Activated CD8-positive, alpha-beta memory T cell treated with anti-CD3 and anti-CD28 coated beads for 4 hours (primary cell): Measurements from ENCODE around the gene IMMP2L.
"Not testable (repeated sequence)": the region's sequence is repeated elsewhere in the genome, so short reads cannot be mapped to it uniquely, and the experiment has no call there.

ENCODE experiments used
- DNase-seq, 2 donors: peaks; one replicate each; pipeline ENCODE4 v3.0.0-alpha.2; 2020; ENCODE audit warnings: low read depth in 2 of 2

The IMMP2L gene

GRCh38 chr7:110938165-110938564 is 624.1 kb downstream of the IMMP2L start:
- no peak for DNase-seq

- DNase-seq: not testable (repeated sequence)
These were observed 625.6 kb downstream of the IMMP2L start for GRCh38 chr7:110936665-110937064.

GRCh38 chr7:110929480-110930249 is 632.6 kb downstream of the IMMP2L start:
- DNase-seq: no peak

GRCh38 chr7:110922906-110923305 is 639.4 kb downstream of the IMMP2L start:
- DNase-seq: no peak

- no peak for DNase-seq
These were observed 640.6 kb downstream of the IMMP2L start for GRCh38 chr7:110921595-110922151.

GRCh38 chr7:110918949-110919548 is 643.2 kb downstream of the IMMP2L start:
- no peak for DNase-seq

- no peak for DNase-seq
These were observed 648.0 kb downstream of the IMMP2L start for GRCh38 chr7:110914263-110914662.

- no peak for DNase-seq
These were observed 650.7 kb downstream of the IMMP2L start for GRCh38 chr7:110911632-110912031.

GRCh38 chr7:110909117-110909516 is 653.2 kb downstream of the IMMP2L start:
- DNase-seq: no peak

- no peak for DNase-seq
These were observed 656.3 kb downstream of the IMMP2L start for GRCh38 chr7:110905773-110906566.

- DNase-seq: no peak
These were observed 663.8 kb downstream of the IMMP2L start for GRCh38 chr7:110898516-110898915.

GRCh38 chr7:110897538-110897937 is 664.8 kb downstream of the IMMP2L start:
- no peak for DNase-seq

GRCh38 chr7:110894111-110894510 is 668.2 kb downstream of the IMMP2L start:
- no peak for DNase-seq

- no peak for DNase-seq
These were observed 671.1 kb downstream of the IMMP2L start for GRCh38 chr7:110891197-110891596.

GRCh38 chr7:110890101-110890500 is 672.2 kb downstream of the IMMP2L start:
- DNase-seq: no peak

GRCh38 chr7:110889335-110889734 is 673.0 kb downstream of the IMMP2L start:
- DNase-seq: no peak

- DNase-seq: no peak
These were observed 673.7 kb downstream of the IMMP2L start for GRCh38 chr7:110888641-110889040.

- DNase-seq: no peak
These were observed 676.8 kb downstream of the IMMP2L start for GRCh38 chr7:110885474-110885873.

GRCh38 chr7:110881721-110882120 is 680.6 kb downstream of the IMMP2L start:
- no peak for DNase-seq

GRCh38 chr7:110880971-110881370 is 681.3 kb downstream of the IMMP2L start:
- DNase-seq: no peak

- no peak for DNase-seq
These were observed 685.3 kb downstream of the IMMP2L start for GRCh38 chr7:110877016-110877415.

GRCh38 chr7:110875346-110875745 is 686.9 kb downstream of the IMMP2L start:
- no peak for DNase-seq
